B cell (primary cell): ENCODE data around the gene CNNM4. TPM values are rescaled to one million over a fixed set of nuclear protein-coding genes. Genes with fewer than 3 reads are reported as not detected.

Experiments
- ATAC-seq: fragments of 200-7000 bp; cut with Tn5 transposase; one replicate; pipeline ENCODE4 v1.10.0; 2021; ENCODE audit warnings: low read depth, mild to moderate bottlenecking, moderate number of reproducible peaks, moderate library complexity
- CTCF ChIA-PET: fragments of 350-600 bp; sonication (Branson Sonifier 250); formaldehyde crosslinking; loops from one replicate; lab custom pipeline; 2021; ENCODE audit warnings: antibody characterized with exemption, inconsistent platforms; lab: Charles Lee
- POLR2A ChIA-PET: fragments of 350-600 bp; sonication (Branson Sonifier 250); formaldehyde crosslinking; loops from one replicate; lab custom pipeline; 2021; ENCODE audit warnings: antibody characterized with exemption; lab: Charles Lee
- DNase-seq: peaks from one replicate; pipeline ENCODE4 v3.0.0; 2013
- H2AFZ ChIP-seq: 2 replicates; pipeline ENCODE4 v1.6.1; 2012; ENCODE audit warnings: mild to moderate bottlenecking, low read depth, low read length; ENCODE audit not compliant: insufficient read depth, poor library complexity, severe bottlenecking
- H3K27ac ChIP-seq, 2 donors: 1 replicate in 1 of 2; 2 replicates in 1 of 2; pipeline ENCODE4 v1.5.1; 2012 to 2013; ENCODE audit warnings: low read length in 2 of 2, mild to moderate bottlenecking in 2 of 2, moderate library complexity in 1 of 2
- H3K27me3 ChIP-seq, 4 experiments: fragments of 200-600 bp in 1 of 4; sonication (generic) in 1 of 4; replicated peaks in 1 of 4; 1 replicate in 2 of 4; 2 replicates in 2 of 4; pipeline versions ENCODE4 v1.6.1 to v1.7.0; 2013 to 2016; ENCODE audit warnings: low read length in 3 of 4, mild to moderate bottlenecking in 2 of 4, mixed read lengths in 1 of 4, moderate library complexity in 1 of 4; ENCODE audit not compliant: insufficient read depth in 4 of 4, control insufficient read depth in 3 of 4; ENCODE audit errors: control extremely low read depth in 1 of 4
- H3K36me3 ChIP-seq, 2 experiments: replicated peaks in 1 of 2; 1 replicate in 1 of 2; 2 replicates in 1 of 2; pipeline versions ENCODE4 v1.6.1 to v1.7.1; 2013; ENCODE audit warnings: low read length in 1 of 2; ENCODE audit not compliant: insufficient read depth in 2 of 2, control insufficient read depth in 1 of 2; ENCODE audit errors: control extremely low read depth in 1 of 2, extremely low read depth in 1 of 2
- H3K4me1 ChIP-seq, 2 donors: fragments of 200-600 bp in 1 of 2; sonication (generic) in 1 of 2; 1 replicate in 1 of 2; 2 replicates in 1 of 2; pipeline versions ENCODE4 v1.5.1 to v1.6.1; 2013 to 2017; ENCODE audit warnings: low read length in 2 of 2; ENCODE audit not compliant: control insufficient read depth in 2 of 2, insufficient read depth in 2 of 2
- H3K4me2 ChIP-seq: replicated peaks from 2 replicates; pipeline ENCODE3; 2012; ENCODE audit warnings: mild to moderate bottlenecking, low read depth, low read length; ENCODE audit not compliant: poor library complexity, severe bottlenecking
- H3K4me3 ChIP-seq, 5 experiments: fragments of 200-600 bp in 1 of 5; sonication (generic) in 1 of 5; 1 replicate in 3 of 5; 2 replicates in 2 of 5; pipeline versions ENCODE4 v1.5.1 to v1.7.0; 2011 to 2016; ENCODE audit warnings: low read length in 4 of 5, mild to moderate bottlenecking in 4 of 5, low read depth in 2 of 5, control low read depth in 1 of 5, moderate library complexity in 1 of 5; ENCODE audit not compliant: insufficient read depth in 1 of 5; ENCODE audit errors: control extremely low read depth in 1 of 5, extremely low read depth in 1 of 5
- H3K79me2 ChIP-seq: fragments of 200-600 bp; sonication (generic); one replicate; pipeline ENCODE4 v1.6.0; 2016; ENCODE audit warnings: low read length; ENCODE audit not compliant: control insufficient read depth, insufficient read depth
- H3K9ac ChIP-seq: fragments of 200-600 bp; sonication (generic); 2 replicates; pipeline ENCODE4 v1.6.1; 2017; ENCODE audit warnings: mild to moderate bottlenecking, low read length, moderate library complexity
- H3K9me3 ChIP-seq, 3 donors: one replicate each; pipeline versions ENCODE4 v1.6.1 to v1.7.1; 2013; ENCODE audit warnings: low read length in 2 of 3; ENCODE audit not compliant: control insufficient read depth in 2 of 3, insufficient read depth in 1 of 3; ENCODE audit errors: control extremely low read depth in 1 of 3
- H4K20me1 ChIP-seq: 2 replicates; pipeline ENCODE4 v1.6.0; 2012; ENCODE audit warnings: mild to moderate bottlenecking, low read length; ENCODE audit not compliant: insufficient read depth, control insufficient read depth, poor library complexity, severe bottlenecking
- H3K27ac Mint-ChIP-seq: one replicate; pipeline ENCODE4 v1.8.0; 2021; ENCODE audit warnings: mixed read lengths
- H3K27me3 Mint-ChIP-seq: one replicate; pipeline ENCODE4 v1.8.0; 2021; ENCODE audit warnings: mixed read lengths
- H3K4me1 Mint-ChIP-seq: one replicate; pipeline ENCODE4 v1.8.0; 2021; ENCODE audit warnings: mixed read lengths
- H3K4me3 Mint-ChIP-seq: one replicate; pipeline ENCODE4 v1.8.0; 2021; ENCODE audit warnings: mixed read lengths
- H3K9me3 Mint-ChIP-seq: one replicate; pipeline ENCODE4 v1.8.0; 2022; ENCODE audit warnings: mixed read lengths; ENCODE audit not compliant: insufficient read depth
- EZH2 ChIP-seq: IDR thresholded peaks from 2 replicates; pipeline ENCODE4 v1.6.1; 2012; ENCODE audit warnings: borderline replicate concordance, low read depth, mild to moderate bottlenecking, moderate library complexity, low read length; ENCODE audit not compliant: insufficient read depth, poor library complexity, severe bottlenecking
- WGBS: methylation state at CpG from one replicate; pipeline ENCODE4 v1.1.5; 2013; ENCODE audit warnings: missing lambda C conversion rate; ENCODE audit not compliant: insufficient coverage; 5-methylcytosine and 5-hydroxymethylcytosine counted together
- intact Hi-C: fragments of 100-400 bp; cut with micrococcal nuclease; formaldehyde crosslinking; loops from one replicate; pipeline ENCODE4 v1.10.0; 2022
- polyA plus RNA-seq: library from polyadenylated mRNA; depleted of rRNA; stranded (reverse); fragments of >200 nt; gene quantifications from 2 replicates; pipeline ENCODE4 v1.2.3, GENCODE V29; 2012
- total RNA-seq, 2 donors: library from RNA; stranded (reverse); fragments of 120-200 nt in 1 of 2; gene quantifications; 1 replicate in 1 of 2; 2 replicates in 1 of 2; pipeline versions ENCODE4 v1.2.3 to v1.2.4, GENCODE V29; 2013 to 2022
- TF ChIP-seq, protein P1 (sequence below): fragments of 200-600 bp; IDR thresholded peaks from one replicate; pipeline ENCODE4 v1.8.0; 2022; ENCODE audit warnings: antibody characterized with exemption, mild to moderate bottlenecking

Gene CNNM4
- total and polyA plus RNA-seq, 2 donors (not counting 1 experiment from before 2014, with no cell fraction given): 15.1 to 24.0 TPM

DNA sequence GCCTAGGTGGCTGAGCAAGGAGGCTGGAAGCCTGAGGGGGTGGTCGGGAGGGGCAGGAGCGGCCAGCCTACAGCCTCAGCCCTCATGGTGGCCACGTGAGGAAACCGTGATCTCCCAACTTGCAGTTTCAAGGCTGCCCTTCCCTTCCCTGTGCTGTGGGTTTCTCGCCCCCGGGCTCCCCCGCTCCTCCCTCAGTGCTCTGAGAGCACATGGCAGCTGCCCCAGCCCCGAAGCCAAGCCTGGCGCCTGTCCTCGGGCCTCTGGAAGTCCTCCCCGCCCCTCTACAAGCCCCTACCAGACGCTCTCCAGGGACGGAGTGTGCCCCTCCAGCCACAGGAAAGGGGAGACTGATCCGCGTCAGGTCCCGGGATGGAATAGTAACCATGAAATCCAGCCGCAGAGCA is 83.7 kb downstream of the CNNM4 start:
- ATAC-seq (no peak), DNase-seq (no peak)
- no peak overlapping the region for H3K4me3 ChIP-seq
- no peak overlapping the region for H3K4me2 ChIP-seq
- Mint-ChIP-seq H3K27me3 (no peaks in the 10 kb centered on the region), H3K9me3 (no peaks in the 10 kb centered on the region), H3K27ac (no peak overlapping the region), H3K4me3 (no peak overlapping the region), H3K4me1 (peaks cover 10% of the 10 kb centered on the region)
- TF ChIP-seq, protein P1, sequence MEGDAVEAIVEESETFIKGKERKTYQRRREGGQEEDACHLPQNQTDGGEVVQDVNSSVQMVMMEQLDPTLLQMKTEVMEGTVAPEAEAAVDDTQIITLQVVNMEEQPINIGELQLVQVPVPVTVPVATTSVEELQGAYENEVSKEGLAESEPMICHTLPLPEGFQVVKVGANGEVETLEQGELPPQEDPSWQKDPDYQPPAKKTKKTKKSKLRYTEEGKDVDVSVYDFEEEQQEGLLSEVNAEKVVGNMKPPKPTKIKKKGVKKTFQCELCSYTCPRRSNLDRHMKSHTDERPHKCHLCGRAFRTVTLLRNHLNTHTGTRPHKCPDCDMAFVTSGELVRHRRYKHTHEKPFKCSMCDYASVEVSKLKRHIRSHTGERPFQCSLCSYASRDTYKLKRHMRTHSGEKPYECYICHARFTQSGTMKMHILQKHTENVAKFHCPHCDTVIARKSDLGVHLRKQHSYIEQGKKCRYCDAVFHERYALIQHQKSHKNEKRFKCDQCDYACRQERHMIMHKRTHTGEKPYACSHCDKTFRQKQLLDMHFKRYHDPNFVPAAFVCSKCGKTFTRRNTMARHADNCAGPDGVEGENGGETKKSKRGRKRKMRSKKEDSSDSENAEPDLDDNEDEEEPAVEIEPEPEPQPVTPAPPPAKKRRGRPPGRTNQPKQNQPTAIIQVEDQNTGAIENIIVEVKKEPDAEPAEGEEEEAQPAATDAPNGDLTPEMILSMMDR: no peak
- no peak for TF ChIP-seq EZH2
- POLR2A ChIA-PET: interaction anchor here (0.7 to 1.4 kb wide), 2 partner anchors 14 to 24 kb away, joined by 3 to 4 read pairs; partner anchors contain the start of gene ANKRD39
- CTCF ChIA-PET: interaction anchor here (0.7 kb wide), 1 partner anchor 204 kb away, joined by 3 read pairs; no protein-coding TSS in a partner anchor
- peaks cover 0 to 22% of the 10 kb centered on the region in 2 experiments for H3K36me3 ChIP-seq
- H3K9ac ChIP-seq: no peak overlapping the region
- no peaks in the 10 kb centered on the region for H4K20me1 ChIP-seq
- no peaks in the 10 kb centered on the region for H3K9me3 ChIP-seq
- peaks cover 4 to 9% of the 10 kb centered on the region in 2 donors for H3K4me1 ChIP-seq
- no peak overlapping the region for H2AFZ ChIP-seq
- no peaks in the 10 kb centered on the region for H3K79me2 ChIP-seq
- no peaks in the 10 kb centered on the region for H3K27me3 ChIP-seq
- intact Hi-C loops: no loop called here
- no peak overlapping the region for H3K27ac ChIP-seq
- 94% methylated on average over 17 of the region's 17 CpGs for WGBS

- H3K4me1 ChIP-seq: no peaks in the 10 kb centered on the region
- H3K9me3 ChIP-seq: no peaks in the 10 kb centered on the region
- 100% methylated on average over 3 of the region's 5 CpGs for WGBS
- CTCF ChIA-PET: no interaction called here
- no peak overlapping the region for H3K27ac ChIP-seq
- no peak overlapping the region for H3K27ac Mint-ChIP-seq
- peaks cover 0 to 36% of the 10 kb centered on the region in 2 experiments for H3K36me3 ChIP-seq
- H4K20me1 ChIP-seq: no peaks in the 10 kb centered on the region
- no peak overlapping the region for H3K4me3 Mint-ChIP-seq
- H3K9me3 Mint-ChIP-seq: no peaks in the 10 kb centered on the region
- H3K4me1 Mint-ChIP-seq: peaks cover 4% of the 10 kb centered on the region
- no peak overlapping the region for H3K9ac ChIP-seq
- TF ChIP-seq EZH2: no peak
- TF ChIP-seq, protein P1: no peak
- H3K27me3 ChIP-seq: no peaks in the 10 kb centered on the region
- H3K27me3 Mint-ChIP-seq: no peaks in the 10 kb centered on the region
- no peak for ATAC-seq
- no peak overlapping the region for H3K4me3 ChIP-seq
- no peaks in the 10 kb centered on the region for H3K79me2 ChIP-seq
- no peak overlapping the region for H3K4me2 ChIP-seq
- intact Hi-C loops: no loop called here
- POLR2A ChIA-PET: interaction anchor here (0.6 kb wide), 1 partner anchor 10 kb away, joined by 7 read pairs; no protein-coding TSS in a partner anchor
- H2AFZ ChIP-seq: no peak overlapping the region
- DNase-seq: no peak
These were observed 86.1 kb downstream of the CNNM4 start for GRCh38 chr2:96846825-96847224.
